Measurements from ENCODE around the gene ZGRF1.
"Not testable (repeated sequence)": the region's sequence is repeated elsewhere in the genome, so short reads cannot be mapped to it uniquely, and the experiment has no call there.

The ZGRF1 gene

DNA sequence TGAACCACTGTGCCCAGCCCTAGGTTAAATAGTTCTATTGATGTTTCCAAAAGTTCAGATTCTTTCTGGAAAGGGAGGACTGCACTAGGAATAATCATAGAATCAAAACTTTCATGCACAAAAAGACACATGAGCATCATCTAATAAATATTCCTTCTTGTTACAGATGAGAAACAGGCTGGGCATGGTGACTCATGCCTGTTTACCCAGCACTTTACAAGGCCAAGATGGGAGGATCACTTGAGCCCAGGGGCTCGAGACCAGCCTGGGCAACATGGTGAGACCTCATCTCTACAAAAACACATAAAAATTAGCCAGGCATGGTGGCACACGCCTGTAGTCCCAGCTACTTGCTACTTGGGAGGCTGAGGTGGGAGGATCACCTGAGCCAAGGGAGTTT lies 27.9 kb upstream of the ZGRF1 start:
- Histone ChIP-seq H3K79me2 (ENCODE audit: insufficient read depth, low read length) (no peaks in the 10 kb centered on the region), H3K4me3 (ENCODE audit: low read depth in 1 of 2, low read length in 2 of 2) (no peak overlapping the region), H4K20me1 (ENCODE audit: insufficient read depth, low read length) (no peaks in the 10 kb centered on the region), H3K4me2 (ENCODE audit: insufficient read depth, low read length) (no peak overlapping the region), H3K27me3 (ENCODE audit: insufficient read depth, low read length, poor library complexity) (no peaks in the 10 kb centered on the region), H3K4me1 (ENCODE audit: insufficient read depth, low read length) (no peaks in the 10 kb centered on the region), H3K9ac (ENCODE audit: low read depth, low read length) (no peak overlapping the region), H3K36me3 (ENCODE audit: insufficient read depth, low read length) (no peaks in the 10 kb centered on the region), H2AFZ (ENCODE audit: low read depth, low read length) (no peak overlapping the region), H3K27ac (ENCODE audit: low read length) (no peak overlapping the region), H3K9me3 (ENCODE audit: insufficient read depth, low read length, severe bottlenecking) (no peaks in the 10 kb centered on the region)
- no peak for TF ChIP-seq EZH2 (IDR thresholded peaks at IDR 0.05; ENCODE audit: borderline replicate concordance, low read depth, low read length, severe bottlenecking)
- TF ChIP-seq, protein P1, sequence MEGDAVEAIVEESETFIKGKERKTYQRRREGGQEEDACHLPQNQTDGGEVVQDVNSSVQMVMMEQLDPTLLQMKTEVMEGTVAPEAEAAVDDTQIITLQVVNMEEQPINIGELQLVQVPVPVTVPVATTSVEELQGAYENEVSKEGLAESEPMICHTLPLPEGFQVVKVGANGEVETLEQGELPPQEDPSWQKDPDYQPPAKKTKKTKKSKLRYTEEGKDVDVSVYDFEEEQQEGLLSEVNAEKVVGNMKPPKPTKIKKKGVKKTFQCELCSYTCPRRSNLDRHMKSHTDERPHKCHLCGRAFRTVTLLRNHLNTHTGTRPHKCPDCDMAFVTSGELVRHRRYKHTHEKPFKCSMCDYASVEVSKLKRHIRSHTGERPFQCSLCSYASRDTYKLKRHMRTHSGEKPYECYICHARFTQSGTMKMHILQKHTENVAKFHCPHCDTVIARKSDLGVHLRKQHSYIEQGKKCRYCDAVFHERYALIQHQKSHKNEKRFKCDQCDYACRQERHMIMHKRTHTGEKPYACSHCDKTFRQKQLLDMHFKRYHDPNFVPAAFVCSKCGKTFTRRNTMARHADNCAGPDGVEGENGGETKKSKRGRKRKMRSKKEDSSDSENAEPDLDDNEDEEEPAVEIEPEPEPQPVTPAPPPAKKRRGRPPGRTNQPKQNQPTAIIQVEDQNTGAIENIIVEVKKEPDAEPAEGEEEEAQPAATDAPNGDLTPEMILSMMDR (IDR thresholded peaks at IDR 0.05; ENCODE audit: borderline replicate concordance, extremely low read depth, low read length, poor library complexity, severe bottlenecking) = no peak
- ATAC-seq (ENCODE audit: insufficient read depth, low read depth) = no peak
- no peak for DNase-seq

DNA sequence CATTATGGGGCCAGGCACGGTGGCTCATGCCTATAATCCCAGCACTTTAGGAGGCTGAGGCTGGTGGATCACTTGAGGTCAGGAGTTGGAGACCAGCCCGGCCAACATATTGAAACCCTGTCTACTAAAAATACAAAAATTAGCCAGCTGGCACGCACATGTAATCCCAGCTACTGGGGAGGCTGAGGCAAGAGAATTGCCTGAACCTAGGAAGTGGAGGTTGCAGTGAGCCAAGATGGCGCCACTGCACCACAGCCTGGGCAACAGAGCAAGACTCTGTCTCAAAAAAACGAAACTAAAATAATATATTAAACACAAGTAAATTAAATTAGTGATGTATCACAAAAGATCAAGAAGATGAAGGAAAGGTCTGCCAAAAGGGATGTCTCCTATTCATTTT lies 19.4 kb upstream of the ZGRF1 start:
- H3K79me2 ChIP-seq (ENCODE audit: insufficient read depth, low read length); H4K20me1 ChIP-seq (ENCODE audit: insufficient read depth, low read length); H2AFZ ChIP-seq (ENCODE audit: low read depth, low read length); H3K4me3 ChIP-seq (ENCODE audit: low read depth in 1 of 2, low read length in 2 of 2); H3K27ac ChIP-seq (ENCODE audit: low read length); H3K4me2 ChIP-seq (ENCODE audit: insufficient read depth, low read length); H3K9ac ChIP-seq (ENCODE audit: low read depth, low read length); DNase-seq; H3K9me3 ChIP-seq (ENCODE audit: insufficient read depth, low read length, severe bottlenecking); H3K4me1 ChIP-seq (ENCODE audit: insufficient read depth, low read length); ATAC-seq (ENCODE audit: insufficient read depth, low read depth); H3K27me3 ChIP-seq (ENCODE audit: insufficient read depth, low read length, poor library complexity): not testable (repeated sequence)
- peaks cover 66% of the 10 kb centered on the region for H3K36me3 ChIP-seq (ENCODE audit: insufficient read depth, low read length)

DNA sequence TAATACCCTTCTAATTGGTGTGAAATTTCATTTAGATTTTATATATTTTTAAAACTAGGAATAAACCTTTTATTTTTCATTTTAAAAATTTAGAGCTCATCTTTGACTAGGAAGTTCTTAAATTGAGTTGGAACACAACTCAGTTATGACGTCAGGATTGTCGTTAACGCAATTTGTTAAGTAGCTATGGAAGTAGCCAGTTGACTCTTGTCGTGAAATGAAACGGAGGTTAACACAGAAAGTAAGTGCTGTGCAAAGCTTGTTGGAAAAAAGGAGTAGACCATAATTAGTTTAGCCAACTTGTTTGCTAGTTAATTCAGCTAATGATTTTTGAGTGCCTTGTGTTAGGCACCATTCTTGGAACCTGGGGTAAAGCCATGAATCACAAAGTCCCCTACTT lies 18.6 kb upstream of the ZGRF1 start:
- no peak overlapping the region for H3K4me3 ChIP-seq (ENCODE audit: low read depth in 1 of 2, low read length in 2 of 2)
- H4K20me1 ChIP-seq (ENCODE audit: insufficient read depth, low read length) = no peaks in the 10 kb centered on the region
- H2AFZ ChIP-seq (ENCODE audit: low read depth, low read length) = no peak overlapping the region
- H3K27ac ChIP-seq (ENCODE audit: low read length) = no peak overlapping the region
- DNase-seq (no peak), ATAC-seq (ENCODE audit: insufficient read depth, low read depth) (no peak)
- H3K27me3 ChIP-seq (ENCODE audit: insufficient read depth, low read length, poor library complexity) = no peaks in the 10 kb centered on the region
- no peaks in the 10 kb centered on the region for H3K79me2 ChIP-seq (ENCODE audit: insufficient read depth, low read length)
- no peak overlapping the region for H3K4me2 ChIP-seq (ENCODE audit: insufficient read depth, low read length)
- H3K9ac ChIP-seq (ENCODE audit: low read depth, low read length) = no peak overlapping the region
- no peaks in the 10 kb centered on the region for H3K9me3 ChIP-seq (ENCODE audit: insufficient read depth, low read length, severe bottlenecking)
- H3K4me1 ChIP-seq (ENCODE audit: insufficient read depth, low read length) = no peaks in the 10 kb centered on the region
- H3K36me3 ChIP-seq (ENCODE audit: insufficient read depth, low read length) = peaks cover 73% of the 10 kb centered on the region
- TF ChIP-seq EZH2 (IDR thresholded peaks at IDR 0.05; ENCODE audit: borderline replicate concordance, low read depth, low read length, severe bottlenecking) = no peak
- TF ChIP-seq, protein P1 (IDR thresholded peaks at IDR 0.05; ENCODE audit: borderline replicate concordance, extremely low read depth, low read length, poor library complexity, severe bottlenecking) = no peak

DNA sequence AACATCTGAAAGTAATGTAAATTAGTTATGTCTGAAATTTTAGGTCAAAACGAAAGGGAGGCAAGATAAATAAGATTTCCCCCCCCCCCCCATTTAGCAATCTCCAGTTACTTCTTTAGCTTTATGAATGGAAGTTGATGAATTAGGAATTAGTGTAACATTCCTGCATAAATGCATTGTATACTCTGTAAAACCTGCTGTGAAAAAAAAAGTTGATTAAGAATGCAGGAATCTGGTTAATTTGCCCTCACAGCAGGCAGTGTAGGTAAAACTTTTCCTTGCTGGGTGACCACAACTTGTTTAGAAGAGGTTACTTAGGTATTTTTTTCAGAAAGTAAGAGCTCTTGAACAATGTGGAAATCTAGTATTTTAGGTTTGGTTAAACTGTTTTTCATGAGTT lies 15.5 kb upstream of the ZGRF1 start:
- TF ChIP-seq, protein P1 (IDR thresholded peaks at IDR 0.05; ENCODE audit: borderline replicate concordance, extremely low read depth, low read length, poor library complexity, severe bottlenecking) = no peak
- no peak for TF ChIP-seq EZH2 (IDR thresholded peaks at IDR 0.05; ENCODE audit: borderline replicate concordance, low read depth, low read length, severe bottlenecking)
- Histone ChIP-seq H3K9ac (ENCODE audit: low read depth, low read length) (no peak overlapping the region), H4K20me1 (ENCODE audit: insufficient read depth, low read length) (no peaks in the 10 kb centered on the region), H3K27me3 (ENCODE audit: insufficient read depth, low read length, poor library complexity) (no peaks in the 10 kb centered on the region), H3K9me3 (ENCODE audit: insufficient read depth, low read length, severe bottlenecking) (no peaks in the 10 kb centered on the region), H3K36me3 (ENCODE audit: insufficient read depth, low read length) (peaks cover 82% of the 10 kb centered on the region), H3K4me2 (ENCODE audit: insufficient read depth, low read length) (no peak overlapping the region), H2AFZ (ENCODE audit: low read depth, low read length) (no peak overlapping the region), H3K79me2 (ENCODE audit: insufficient read depth, low read length) (no peaks in the 10 kb centered on the region), H3K27ac (ENCODE audit: low read length) (no peak overlapping the region), H3K4me1 (ENCODE audit: insufficient read depth, low read length) (no peaks in the 10 kb centered on the region), H3K4me3 (ENCODE audit: low read depth in 1 of 2, low read length in 2 of 2) (no peak overlapping the region)
- ATAC-seq (ENCODE audit: insufficient read depth, low read depth) (no peak), DNase-seq (no peak)

Measured in DND-41 (cell line).